IgD-negative memory B cell (primary cell): ENCODE data around the gene PRKAG2. TPM values are rescaled to one million over a fixed set of nuclear protein-coding genes. Genes with fewer than 3 reads are reported as not detected.
A peak's percentile ranks its signal among the peaks of the same experiment; 100 is the strongest.

ENCODE experiments used
- H3K27ac Mint-ChIP-seq, 3 donors: one replicate each; pipeline ENCODE4 v1.8.0; 2020 to 2022; ENCODE audit warnings: mild to moderate bottlenecking in 3 of 3, mixed read lengths in 3 of 3, moderate library complexity in 1 of 3
- H3K27me3 Mint-ChIP-seq: one replicate; pipeline ENCODE4 v1.8.0; 2021; ENCODE audit warnings: mixed read lengths
- H3K36me3 Mint-ChIP-seq: one replicate; pipeline ENCODE4 v1.8.0; 2020; ENCODE audit warnings: mild to moderate bottlenecking, mixed read lengths
- H3K4me1 Mint-ChIP-seq, 3 donors: one replicate each; pipeline ENCODE4 v1.8.0; 2020 to 2022; ENCODE audit warnings: mixed read lengths in 3 of 3, mild to moderate bottlenecking in 1 of 3
- H3K4me3 Mint-ChIP-seq, 4 donors: one replicate each; pipeline ENCODE4 v1.8.0; 2020 to 2022; ENCODE audit warnings: mild to moderate bottlenecking in 4 of 4, mixed read lengths in 4 of 4, moderate library complexity in 3 of 4
- H3K9me3 Mint-ChIP-seq, 3 donors: one replicate each; pipeline ENCODE4 v1.8.0; 2020 to 2021; ENCODE audit warnings: mixed read lengths in 3 of 3, mild to moderate bottlenecking in 1 of 3
- polyA plus RNA-seq: library from polyadenylated mRNA; unstranded; fragments of 300-500 nt; fragmentation: Illumina TruSeq; gene quantifications from one replicate; pipeline ENCODE4 v1.2.3, GENCODE V29; 2021

The PRKAG2 gene
- polyA plus RNA-seq, 1 donor from 2014 or later, result 21.3 TPM

- Mint-ChIP-seq H3K27ac (no peak overlapping the region), H3K27me3 (no peaks in the 10 kb centered on the region), H3K9me3 (no peaks in the 10 kb centered on the region), H3K4me3 (no peak overlapping the region), H3K36me3 (peaks cover 10% of the 10 kb centered on the region), H3K4me1 (peaks cover 0 to 9% (median 2%) of the 10 kb centered on the region in 3 donors)
Measured at GRCh38 chr7:151781161-151781845, 95.6 kb downstream of the PRKAG2 start.

GRCh38 chr7:151780631-151781030 is 96.3 kb downstream of the PRKAG2 start:
- no peaks in the 10 kb centered on the region for H3K27me3 Mint-ChIP-seq
- no peaks in the 10 kb centered on the region for H3K9me3 Mint-ChIP-seq
- H3K4me3 Mint-ChIP-seq, result no peak overlapping the region
- H3K27ac Mint-ChIP-seq, result no peak overlapping the region
- peaks cover 10% of the 10 kb centered on the region for H3K36me3 Mint-ChIP-seq
- peaks cover 0 to 9% (median 4%) of the 10 kb centered on the region in 3 donors for H3K4me1 Mint-ChIP-seq

- no peak overlapping the region for H3K4me3 Mint-ChIP-seq
- H3K36me3 Mint-ChIP-seq, result peaks cover 10% of the 10 kb centered on the region
- H3K4me1 Mint-ChIP-seq, result peaks cover 0 to 9% (median 4%) of the 10 kb centered on the region in 3 donors
- H3K27ac Mint-ChIP-seq, result no peak overlapping the region
- no peaks in the 10 kb centered on the region for H3K9me3 Mint-ChIP-seq
- no peaks in the 10 kb centered on the region for H3K27me3 Mint-ChIP-seq
Measured at GRCh38 chr7:151779678-151780077, 97.2 kb downstream of the PRKAG2 start.

DNA sequence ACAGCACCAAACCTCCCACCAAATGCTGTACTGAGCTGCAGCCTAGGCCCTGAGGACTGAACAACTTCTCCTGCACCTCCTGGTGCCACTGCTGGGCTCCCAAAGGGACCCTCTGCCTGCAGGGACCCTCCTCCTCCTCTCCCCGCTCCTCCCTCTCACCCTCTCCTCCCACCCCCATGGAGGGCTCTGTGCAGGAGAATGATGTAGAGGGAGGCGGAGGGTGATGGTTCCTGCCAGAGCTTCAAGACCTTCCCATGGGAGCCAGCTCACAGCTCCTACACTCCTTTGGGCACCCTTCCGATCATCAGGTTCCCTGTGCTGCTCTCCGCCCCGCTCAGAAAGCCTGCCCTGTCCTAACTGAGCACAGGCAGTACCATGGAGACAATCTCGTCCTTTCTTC is 97.7 kb downstream of the PRKAG2 start:
- H3K4me3 Mint-ChIP-seq, result no peak overlapping the region
- H3K36me3 Mint-ChIP-seq, result peaks cover 10% of the 10 kb centered on the region
- H3K9me3 Mint-ChIP-seq, result no peaks in the 10 kb centered on the region
- peaks cover 0 to 9% (median 4%) of the 10 kb centered on the region in 3 donors for H3K4me1 Mint-ChIP-seq
- no peak overlapping the region for H3K27ac Mint-ChIP-seq
- no peaks in the 10 kb centered on the region for H3K27me3 Mint-ChIP-seq

GRCh38 chr7:151777908-151778670 is 98.8 kb downstream of the PRKAG2 start:
- Mint-ChIP-seq H3K36me3 (peaks cover 10% of the 10 kb centered on the region), H3K4me3 (no peak overlapping the region), H3K27me3 (no peaks in the 10 kb centered on the region), H3K27ac (peak overlapping the region in 1 of 3 donors; percentile 7), H3K9me3 (no peaks in the 10 kb centered on the region), H3K4me1 (peaks cover 0 to 8% (median 2%) of the 10 kb centered on the region in 3 donors)

- H3K4me3 Mint-ChIP-seq, result no peak overlapping the region
- H3K36me3 Mint-ChIP-seq, result peaks cover 10% of the 10 kb centered on the region
- no peak overlapping the region for H3K27ac Mint-ChIP-seq
- no peaks in the 10 kb centered on the region for H3K27me3 Mint-ChIP-seq
- peaks cover 0 to 5% (median 2%) of the 10 kb centered on the region in 3 donors for H3K4me1 Mint-ChIP-seq
- no peaks in the 10 kb centered on the region for H3K9me3 Mint-ChIP-seq
Measured at GRCh38 chr7:151777495-151777880, 99.4 kb downstream of the PRKAG2 start.

DNA sequence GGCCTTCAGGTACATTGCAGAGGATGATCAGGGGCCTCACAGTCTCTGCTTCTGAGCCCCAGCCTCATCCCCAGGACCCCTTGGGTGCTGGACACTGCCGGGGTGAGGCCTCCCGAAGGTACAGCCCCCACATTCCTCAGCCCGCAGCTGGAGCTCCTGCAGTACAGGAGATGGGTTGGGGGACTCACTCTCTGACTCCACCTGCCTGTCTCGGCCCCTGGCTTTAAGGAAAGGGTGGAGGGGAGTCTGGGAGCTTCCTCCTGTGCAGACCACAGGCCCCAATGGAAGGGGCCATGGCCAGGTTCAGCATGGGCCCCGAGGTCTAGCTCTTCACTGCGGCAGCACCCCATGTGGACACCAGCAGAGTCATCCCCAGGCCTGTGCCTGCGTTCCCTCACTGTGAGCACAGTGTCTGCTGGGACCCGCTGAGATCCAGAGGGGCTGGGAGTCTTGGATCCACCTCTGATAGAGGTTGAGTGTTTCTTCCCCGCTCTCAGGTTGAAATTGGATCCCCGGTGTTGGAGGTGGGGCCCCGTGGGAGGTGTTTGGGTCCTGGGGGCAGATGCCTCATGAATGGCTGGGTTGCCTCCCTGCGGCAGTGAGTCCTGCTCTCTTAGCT is 99.9 kb downstream of the PRKAG2 start:
- Mint-ChIP-seq H3K36me3 (peaks cover 13% of the 10 kb centered on the region), H3K9me3 (no peaks in the 10 kb centered on the region), H3K27ac (no peak overlapping the region), H3K4me1 (peaks cover 0 to 6% (median 2%) of the 10 kb centered on the region in 3 donors), H3K27me3 (no peaks in the 10 kb centered on the region), H3K4me3 (no peak overlapping the region)

DNA sequence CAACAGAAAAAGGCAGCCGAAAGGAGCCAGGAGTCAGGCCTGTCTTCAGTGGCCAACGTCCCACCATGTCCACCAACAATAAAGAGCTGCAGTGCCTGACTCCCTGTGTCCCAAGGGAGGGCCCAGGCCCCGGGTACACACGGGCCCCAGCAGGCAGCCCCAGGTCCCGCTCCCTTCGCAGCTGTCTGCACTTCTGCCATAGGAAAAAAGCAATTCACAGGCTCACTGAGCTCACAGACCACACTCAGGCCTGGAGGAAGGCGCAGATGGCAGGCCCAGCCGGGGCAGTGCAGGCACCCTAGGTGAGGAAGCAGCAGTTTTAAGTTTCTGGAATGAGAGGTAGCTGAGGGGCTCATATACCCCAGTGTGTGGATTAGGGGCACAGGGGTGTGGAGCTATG is 100.5 kb downstream of the PRKAG2 start:
- Mint-ChIP-seq H3K4me3 (no peak overlapping the region), H3K36me3 (peaks cover 13% of the 10 kb centered on the region), H3K27ac (no peak overlapping the region), H3K9me3 (no peaks in the 10 kb centered on the region), H3K27me3 (no peaks in the 10 kb centered on the region), H3K4me1 (peaks cover 0 to 9% (median 2%) of the 10 kb centered on the region in 3 donors)

GRCh38 chr7:151775547-151776443 is 101.1 kb downstream of the PRKAG2 start:
- H3K4me3 Mint-ChIP-seq, result no peak overlapping the region
- peaks cover 0 to 9% (median 2%) of the 10 kb centered on the region in 3 donors for H3K4me1 Mint-ChIP-seq
- H3K36me3 Mint-ChIP-seq, result peaks cover 13% of the 10 kb centered on the region
- no peak overlapping the region for H3K27ac Mint-ChIP-seq
- H3K9me3 Mint-ChIP-seq, result no peaks in the 10 kb centered on the region
- H3K27me3 Mint-ChIP-seq, result no peaks in the 10 kb centered on the region

DNA sequence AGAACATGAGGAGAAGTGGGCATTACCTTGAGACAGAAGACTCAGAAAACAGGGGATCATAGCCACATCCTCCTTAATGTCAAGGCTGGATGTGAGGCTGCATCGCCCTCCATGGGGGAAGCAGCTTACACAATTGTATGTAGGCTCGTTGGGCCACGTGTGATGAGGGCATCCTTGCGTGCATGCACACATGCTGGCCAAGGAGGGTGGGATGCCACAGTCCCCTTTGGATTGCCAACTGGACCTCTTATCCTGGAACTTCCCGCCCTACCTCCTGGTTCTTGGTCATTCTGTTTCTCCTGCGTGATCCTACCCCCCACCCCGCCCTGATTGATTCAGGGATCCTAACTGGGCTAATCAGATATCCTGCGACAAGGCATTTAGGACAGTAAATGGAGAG is 102.0 kb downstream of the PRKAG2 start:
- H3K4me1 Mint-ChIP-seq, result peaks cover 0 to 15% (median 7%) of the 10 kb centered on the region in 3 donors
- no peaks in the 10 kb centered on the region for H3K27me3 Mint-ChIP-seq
- no peak overlapping the region for H3K4me3 Mint-ChIP-seq
- peaks cover 9% of the 10 kb centered on the region for H3K36me3 Mint-ChIP-seq
- no peaks in the 10 kb centered on the region for H3K9me3 Mint-ChIP-seq
- H3K27ac Mint-ChIP-seq, result no peak overlapping the region

GRCh38 chr7:151773797-151774196 is 103.1 kb downstream of the PRKAG2 start:
- no peak overlapping the region for H3K4me3 Mint-ChIP-seq
- H3K9me3 Mint-ChIP-seq, result no peaks in the 10 kb centered on the region
- no peak overlapping the region for H3K27ac Mint-ChIP-seq
- peaks cover 7% of the 10 kb centered on the region for H3K36me3 Mint-ChIP-seq
- H3K27me3 Mint-ChIP-seq, result no peaks in the 10 kb centered on the region
- H3K4me1 Mint-ChIP-seq, result peaks cover 5 to 19% (median 15%) of the 10 kb centered on the region in 3 donors

DNA sequence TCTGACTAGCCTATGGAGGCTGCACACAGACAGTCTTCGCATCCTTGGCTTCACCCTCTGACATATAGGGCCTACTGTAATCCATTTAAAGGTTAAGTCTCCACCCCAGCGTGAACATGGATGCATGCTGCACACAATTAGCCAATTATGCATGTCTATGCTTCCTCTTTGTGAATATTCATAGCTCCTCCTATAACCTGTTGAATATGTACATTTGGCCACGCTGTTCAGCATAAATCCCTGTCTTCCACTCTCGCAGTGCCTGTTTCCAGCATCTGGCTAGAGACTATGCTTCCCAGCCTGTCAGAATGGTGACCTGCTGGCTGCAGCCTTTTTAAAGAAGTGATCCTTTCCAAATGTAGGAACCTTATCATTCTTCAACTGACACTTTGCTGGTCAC is 106.7 kb downstream of the PRKAG2 start:
- no peaks in the 10 kb centered on the region for H3K27me3 Mint-ChIP-seq
- no peak overlapping the region for H3K27ac Mint-ChIP-seq
- H3K4me3 Mint-ChIP-seq, result no peak overlapping the region
- H3K36me3 Mint-ChIP-seq, result peaks cover 16% of the 10 kb centered on the region
- H3K9me3 Mint-ChIP-seq, result no peaks in the 10 kb centered on the region
- peaks cover 11 to 31% (median 22%) of the 10 kb centered on the region in 3 donors for H3K4me1 Mint-ChIP-seq

GRCh38 chr7:151769188-151769821 is 107.6 kb downstream of the PRKAG2 start:
- peak overlapping the region in 2 of 4 donors; percentile 58 to 84 for H3K4me3 Mint-ChIP-seq
- H3K4me1 Mint-ChIP-seq, result peaks cover 11 to 31% (median 22%) of the 10 kb centered on the region in 3 donors
- H3K27ac Mint-ChIP-seq, result peak overlapping the region in 1 of 3 donors; percentile 87
- peaks cover 19% of the 10 kb centered on the region for H3K36me3 Mint-ChIP-seq
- H3K27me3 Mint-ChIP-seq, result no peaks in the 10 kb centered on the region
- H3K9me3 Mint-ChIP-seq, result no peaks in the 10 kb centered on the region

GRCh38 chr7:151768805-151769187 is 108.1 kb downstream of the PRKAG2 start:
- Mint-ChIP-seq H3K9me3 (no peaks in the 10 kb centered on the region), H3K4me1 (peaks cover 11 to 29% (median 23%) of the 10 kb centered on the region in 3 donors), H3K4me3 (peak overlapping the region in 2 of 4 donors; percentile 58 to 84), H3K27me3 (no peaks in the 10 kb centered on the region), H3K36me3 (peaks cover 19% of the 10 kb centered on the region), H3K27ac (peak overlapping the region in 1 of 3 donors; percentile 87)
